HepG2 (cell line): Measurements from ENCODE around the gene CACNA2D3.

ENCODE experiments used
- AHR ChIP-seq: IDR thresholded peaks from 2 replicates; pipeline ENCODE4 v1.6.1; 2018; ENCODE audit warnings: missing genetic modification reagents, missing compliant biosample characterization
- CTCF ChIP-seq: sonication (generic); formaldehyde crosslinking; IDR thresholded peaks from 2 replicates; pipeline ENCODE4 v1.5.0; 2020; ENCODE audit warnings: mild to moderate bottlenecking, missing genetic modification reagents, moderate library complexity
- E2F5 ChIP-seq: sonication (generic); formaldehyde crosslinking; conservative IDR thresholded peaks from 2 replicates; pipeline ENCODE4 v1.4.0; 2020; ENCODE audit warnings: missing genetic modification reagents
- EZH2 ChIP-seq: conservative IDR thresholded peaks from 2 replicates; pipeline ENCODE4 v1.6.1; 2012; ENCODE audit warnings: mild to moderate bottlenecking, low read depth, low read length, moderate library complexity
- FOXK2 ChIP-seq: fragments of 450-650 bp; IDR thresholded peaks from 2 replicates; pipeline ENCODE4 v1.6.1; 2016
- KDM1A ChIP-seq: IDR thresholded peaks from 2 replicates; pipeline ENCODE4 v1.6.1; 2016; ENCODE audit warnings: missing compliant biosample characterization
- RBM22 ChIP-seq: fragments of 200-400 bp; formaldehyde crosslinking; optimal IDR thresholded peaks from 2 replicates; pipeline ENCODE3; 2017; ENCODE audit warnings: mild to moderate bottlenecking, low read length, moderate library complexity
- REXO4 ChIP-seq: sonication (generic); formaldehyde crosslinking; IDR thresholded peaks from 2 replicates; pipeline ENCODE4 v1.8.0; 2022; ENCODE audit warnings: missing genetic modification reagents, mild to moderate bottlenecking, borderline replicate concordance
- RFX5 ChIP-seq: IDR thresholded peaks from 2 replicates; pipeline ENCODE4 v1.6.1; 2011; ENCODE audit warnings: low read depth, low read length, improper control_type of control experiment
- TAF15 ChIP-seq: fragments of 200-400 bp; formaldehyde crosslinking; IDR thresholded peaks from one replicate; pipeline ENCODE4 v1.6.1; 2018; ENCODE audit warnings: mild to moderate bottlenecking, low read depth, low read length; ENCODE audit not compliant: poor library complexity, severe bottlenecking
- ZFP62 ChIP-seq: sonication (generic); formaldehyde crosslinking; IDR thresholded peaks from 2 replicates; pipeline ENCODE4 v1.4.0; 2020; ENCODE audit warnings: missing genetic modification reagents
- ZFX ChIP-seq: sonication (generic); formaldehyde crosslinking; IDR thresholded peaks from 2 replicates; pipeline ENCODE4 v1.4.0; 2020; ENCODE audit warnings: mild to moderate bottlenecking, low read depth, missing genetic modification reagents, moderate library complexity
- ZKSCAN5 ChIP-seq: sonication (generic); formaldehyde crosslinking; IDR thresholded peaks from 2 replicates; pipeline ENCODE4 v1.5.1; 2020; ENCODE audit warnings: mild to moderate bottlenecking, missing genetic modification reagents
- ZNF670 ChIP-seq: sonication (generic); formaldehyde crosslinking; IDR thresholded peaks from 2 replicates; pipeline ENCODE4 v1.8.0; 2022; ENCODE audit warnings: mild to moderate bottlenecking, missing genetic modification reagents, borderline replicate concordance

- TF ChIP-seq RBM22: no peak
- no peak for TF ChIP-seq AHR
- no peak for TF ChIP-seq CTCF
- TF ChIP-seq RFX5: no peak
- TF ChIP-seq ZFX (CRISPR knock-in tag): no peak
- TF ChIP-seq TAF15: no peak
- TF ChIP-seq E2F5: no peak
- no peak for TF ChIP-seq EZH2
- TF ChIP-seq ZNF670 (CRISPR knock-in tag): no peak
- no peak for TF ChIP-seq REXO4 (CRISPR knock-in tag)
- TF ChIP-seq KDM1A: no peak
- TF ChIP-seq ZKSCAN5 (CRISPR knock-in tag): no peak
- no peak for TF ChIP-seq ZFP62 (CRISPR knock-in tag)
- TF ChIP-seq FOXK2: no peak
These were observed 416.0 kb downstream of the CACNA2D3 start for GRCh38 chr3:54538346-54538745.
